ENCODE data around the gene TCTN3. TPM values are rescaled to one million over a fixed set of nuclear protein-coding genes. Genes with fewer than 3 reads are reported as not detected.

TCTN3 gene
- total and polyA plus RNA-seq, 2 of the 13 experiments (the other 11 are each of a cell fraction or from before 2014, with no cell fraction given): 53.3 to 60.0 TPM

- TF ChIP-seq E2F2 (CRISPR knock-in tag; IDR thresholded peaks at IDR 0.05; ENCODE audit: borderline replicate concordance): peak; percentile 61; the same call in 1 of the 2 replicates
- TF ChIP-seq PAF1 (CRISPR knock-in tag; IDR thresholded peaks at IDR 0.05): no peak
- no peak for TF ChIP-seq ZNF44 (CRISPR knock-in tag; IDR thresholded peaks at IDR 0.05)
- peak; percentile 70; the same call in 1 of the 2 replicates for TF ChIP-seq AKAP8 (CRISPR knock-in tag; IDR thresholded peaks at IDR 0.05)
- no peak for TF ChIP-seq NR3C1 (CRISPR knock-in tag; IDR thresholded peaks at IDR 0.05)
- TF ChIP-seq ZBTB20 (CRISPR knock-in tag; IDR thresholded peaks at IDR 0.05; ENCODE audit: borderline replicate concordance, low read depth): no peak
- TF ChIP-seq ZHX1 (CRISPR knock-in tag; IDR thresholded peaks at IDR 0.05; ENCODE audit: low read depth): peak; percentile 89
- no peak for TF ChIP-seq BHLHE40 (IDR thresholded peaks at IDR 0.05; ENCODE audit: low read length)
- peak; percentile 32; the same call in 1 of the 2 replicates for TF ChIP-seq NKX3-1 (CRISPR knock-in tag; IDR thresholded peaks at IDR 0.05)
- peak; percentile 66; the same call in 1 of the 2 replicates for TF ChIP-seq GATAD1 (CRISPR knock-in tag; IDR thresholded peaks at IDR 0.05)
- TF ChIP-seq ZMYM4 (CRISPR knock-in tag; IDR thresholded peaks at IDR 0.05): peak; percentile 84
- TF ChIP-seq ZNF101 (CRISPR knock-in tag; IDR thresholded peaks at IDR 0.05; ENCODE audit: borderline replicate concordance, low read depth): peak; percentile 36; the same call in 1 of the 2 replicates
- no peak for TF ChIP-seq ATF7 (IDR thresholded peaks at IDR 0.05)
- TF ChIP-seq ATF7 (CRISPR knock-in tag; IDR thresholded peaks at IDR 0.05): peak; percentile 88
- no peak for TF ChIP-seq KIAA2018 (CRISPR knock-in tag; IDR thresholded peaks at IDR 0.05; ENCODE audit: borderline replicate concordance)
- no peak for TF ChIP-seq HDAC6 (IDR thresholded peaks at IDR 0.05; ENCODE audit: low read depth, low read length)
Measured at GRCh38 chr10:95656291-95657164, 37.2 kb downstream of the TCTN3 start, which contains the start of gene ALDH18A1 (continued).

Data from HepG2 (cell line).